HepG2 (cell line): ENCODE results near the gene FIS1. TPM values are rescaled to one million over a fixed set of nuclear protein-coding genes. Genes with fewer than 3 reads are reported as not detected.

Experiments used
- AKAP8 ChIP-seq: sonication (generic); formaldehyde crosslinking; IDR thresholded peaks from 2 replicates; pipeline ENCODE4 v1.5.1; 2020; ENCODE audit warnings: mild to moderate bottlenecking, missing genetic modification reagents
- CREB3 ChIP-seq: sonication (generic); formaldehyde crosslinking; IDR thresholded peaks from 2 replicates; pipeline ENCODE4 v1.5.0; 2020; ENCODE audit warnings: missing genetic modification reagents
- FOXA3 ChIP-seq: IDR thresholded peaks from 2 replicates; pipeline ENCODE4 v1.6.1; 2016; ENCODE audit warnings: missing genetic modification reagents, missing compliant biosample characterization
- JUNB ChIP-seq: sonication (generic); formaldehyde crosslinking; IDR thresholded peaks from 2 replicates; pipeline ENCODE4 v1.8.0; 2022; ENCODE audit warnings: missing genetic modification reagents, mild to moderate bottlenecking, borderline replicate concordance
- LBX2 ChIP-seq: sonication (generic); formaldehyde crosslinking; IDR thresholded peaks from 2 replicates; pipeline ENCODE4 v1.5.0; 2020; ENCODE audit warnings: missing genetic modification reagents, mild to moderate bottlenecking, borderline replicate concordance
- LRRFIP1 ChIP-seq: sonication (generic); formaldehyde crosslinking; conservative IDR thresholded peaks from 2 replicates; pipeline ENCODE4 v1.4.0; 2020; ENCODE audit warnings: missing genetic modification reagents
- MNT ChIP-seq: fragments of 450-650 bp; IDR thresholded peaks from 2 replicates; pipeline ENCODE4 v1.6.1; 2016
- RFXAP ChIP-seq: sonication (generic); formaldehyde crosslinking; IDR thresholded peaks from 2 replicates; pipeline ENCODE4 v1.4.0; 2020; ENCODE audit warnings: missing genetic modification reagents, borderline replicate concordance
- RXRA ChIP-seq: sonication (generic); formaldehyde crosslinking; IDR thresholded peaks from 2 replicates; pipeline ENCODE4 v1.5.1; 2020; ENCODE audit warnings: missing genetic modification reagents
- SP5 ChIP-seq: IDR thresholded peaks from 2 replicates; pipeline ENCODE4 v1.6.1; 2016; ENCODE audit warnings: low read depth, borderline replicate concordance
- TFE3 ChIP-seq: IDR thresholded peaks from 2 replicates; pipeline ENCODE4 v1.6.1; 2016
- YY1 ChIP-seq: IDR thresholded peaks from 2 replicates; pipeline ENCODE4 v1.6.1; 2011; ENCODE audit warnings: low read length, low read depth, moderate library complexity, mild to moderate bottlenecking; ENCODE audit not compliant: insufficient read depth, insufficient replicate concordance
- ZBTB20 ChIP-seq: sonication (generic); formaldehyde crosslinking; IDR thresholded peaks from 2 replicates; pipeline ENCODE4 v1.8.1; 2023; ENCODE audit warnings: missing genetic modification reagents, low read depth, mild to moderate bottlenecking, borderline replicate concordance
- ZBTB21 ChIP-seq: sonication (generic); formaldehyde crosslinking; IDR thresholded peaks from 2 replicates; pipeline ENCODE4 v1.4.0; 2020; ENCODE audit warnings: missing genetic modification reagents
- ZNF30 ChIP-seq: sonication (generic); formaldehyde crosslinking; IDR thresholded peaks from 2 replicates; pipeline ENCODE4 v1.5.0; 2020; ENCODE audit warnings: mild to moderate bottlenecking, missing genetic modification reagents
- ZNF33A ChIP-seq: sonication (generic); formaldehyde crosslinking; IDR thresholded peaks from 2 replicates; pipeline ENCODE4 v1.5.1; 2020; ENCODE audit warnings: missing genetic modification reagents, mild to moderate bottlenecking, moderate library complexity, borderline replicate concordance
- ZNF350 ChIP-seq: sonication (generic); formaldehyde crosslinking; IDR thresholded peaks from 2 replicates; pipeline ENCODE4 v1.4.0; 2020; ENCODE audit warnings: mild to moderate bottlenecking, low read depth, missing genetic modification reagents, borderline replicate concordance
- ZNF768 ChIP-seq: sonication (generic); formaldehyde crosslinking; IDR thresholded peaks from 2 replicates; pipeline ENCODE4 v1.4.0; 2020; ENCODE audit warnings: missing genetic modification reagents
- ZSCAN20 ChIP-seq: sonication (generic); formaldehyde crosslinking; IDR thresholded peaks from 2 replicates; pipeline ENCODE4 v1.4.0; 2020; ENCODE audit warnings: missing genetic modification reagents, mild to moderate bottlenecking, borderline replicate concordance
- ZSCAN25 ChIP-seq: sonication (generic); formaldehyde crosslinking; IDR thresholded peaks from 2 replicates; pipeline ENCODE4 v1.8.0; 2022; ENCODE audit warnings: mild to moderate bottlenecking, missing genetic modification reagents
- polyA plus RNA-seq, 8 experiments: library from polyadenylated mRNA; depleted of rRNA in 3 of 8; stranded (reverse) in 7 of 8; unstranded in 1 of 8; fragments of >200 nt; fragmentation: Illumina TruSeq in 4 of 8; extraction: Trizol in 4 of 8; gene quantifications; 2 replicates each; pipeline versions ENCODE4 v1.2.1 to v1.2.3, GENCODE V29; 2011 to 2016; ENCODE audit warnings: low read depth in 4 of 8, missing spikeins in 1 of 8, mixed read lengths in 1 of 8; ENCODE audit not compliant: insufficient read depth in 1 of 8
- total RNA-seq, 5 experiments: library from RNA; depleted of rRNA; stranded (reverse); fragments of >200 nt; fragmentation: Illumina TruSeq; extraction: Trizol; gene quantifications; 2 replicates each; pipeline ENCODE4 v1.2.3, GENCODE V29; 2016; ENCODE audit warnings: low read depth in 1 of 5

Gene FIS1
- total and polyA plus RNA-seq, 2 of the 13 experiments (the other 11 are each of a cell fraction or from before 2014, with no cell fraction given): 97.5 to 101 TPM

- TF ChIP-seq LRRFIP1: no peak
- no peak for TF ChIP-seq ZNF350 (CRISPR knock-in tag)
- TF ChIP-seq FOXA3: no peak
- TF ChIP-seq ZBTB20 (CRISPR knock-in tag): 0 out of 2 replicates have a peak, but pooled peaks have one; percentile 71
- TF ChIP-seq ZNF768 (CRISPR knock-in tag): 0 out of 2 replicates have a peak, but pooled peaks have one; percentile 30
- TF ChIP-seq ZNF33A (CRISPR knock-in tag): no peak
- TF ChIP-seq JUNB (CRISPR knock-in tag): no peak
- TF ChIP-seq YY1: no peak
- TF ChIP-seq ZSCAN25 (CRISPR knock-in tag): no peak
- no peak for TF ChIP-seq LBX2 (CRISPR knock-in tag)
- no peak for TF ChIP-seq MNT
- TF ChIP-seq ZBTB21: no peak
- TF ChIP-seq CREB3: no peak
- TF ChIP-seq TFE3 (CRISPR knock-in tag): no peak
- TF ChIP-seq ZNF30 (CRISPR knock-in tag): no peak
- no peak for TF ChIP-seq RXRA (CRISPR knock-in tag)
- no peak for TF ChIP-seq AKAP8 (CRISPR knock-in tag)
- TF ChIP-seq RFXAP: no peak
- no peak for TF ChIP-seq ZSCAN20 (CRISPR knock-in tag)
- TF ChIP-seq SP5: no peak
Observed at GRCh38 chr7:101218236-101219125, 26.4 kb downstream of the FIS1 start (continued).
